NCI-H526 (cell line): ENCODE results near the gene TMEM256.
A peak's percentile ranks its signal among the peaks of the same experiment; 100 is the strongest.

ENCODE experiments used
- DNase-seq, 2 experiments: peaks; one replicate each; lab custom pipeline; 2025; lab: John Stamatoyannopoulos, UW

The TMEM256 gene

GRCh38 chr17:7407485-7408251, 3.8 kb upstream of the TMEM256 start, which contains the start of gene NLGN2:
Gene NLGN2, plus strand, starts transcription at chr17:7407845. Its CDS starts 411 bp downstream, at chr17:7408256.
- DNase-seq: no peak

GRCh38 chr17:7407082-7407481, 3.2 kb upstream of the TMEM256 start:
- no peak for DNase-seq

DNA sequence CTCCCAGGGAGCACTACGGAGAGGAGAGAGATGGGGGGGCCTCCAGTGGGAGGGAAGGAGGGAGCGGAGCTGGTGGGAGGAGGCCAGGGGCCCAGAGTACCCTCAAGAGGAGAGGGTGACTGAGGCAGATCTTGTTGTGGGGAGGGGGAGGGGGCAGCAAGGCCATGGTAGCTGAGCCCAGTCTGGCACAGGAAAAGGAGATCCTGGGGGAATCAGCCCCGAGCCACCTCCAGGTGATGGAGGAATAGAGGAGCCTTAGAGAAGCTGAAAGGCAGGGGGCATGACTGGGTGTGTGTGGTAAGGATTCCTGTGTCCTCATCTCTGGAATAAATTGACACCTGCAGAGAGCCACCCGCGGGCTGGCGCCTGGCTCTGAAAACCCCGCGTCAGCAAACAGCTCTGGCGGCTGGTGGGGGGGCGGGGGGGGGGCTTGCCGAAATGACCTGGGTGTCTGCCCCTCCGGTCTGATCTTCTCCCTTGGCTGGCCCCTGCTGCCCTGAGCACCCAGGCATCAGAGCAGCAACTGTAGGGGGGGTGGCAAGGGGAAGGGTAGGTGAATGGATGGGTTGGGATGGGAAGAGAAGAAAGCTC, 2.4 kb upstream of the TMEM256 start:
- DNase-seq: no peak

DNA sequence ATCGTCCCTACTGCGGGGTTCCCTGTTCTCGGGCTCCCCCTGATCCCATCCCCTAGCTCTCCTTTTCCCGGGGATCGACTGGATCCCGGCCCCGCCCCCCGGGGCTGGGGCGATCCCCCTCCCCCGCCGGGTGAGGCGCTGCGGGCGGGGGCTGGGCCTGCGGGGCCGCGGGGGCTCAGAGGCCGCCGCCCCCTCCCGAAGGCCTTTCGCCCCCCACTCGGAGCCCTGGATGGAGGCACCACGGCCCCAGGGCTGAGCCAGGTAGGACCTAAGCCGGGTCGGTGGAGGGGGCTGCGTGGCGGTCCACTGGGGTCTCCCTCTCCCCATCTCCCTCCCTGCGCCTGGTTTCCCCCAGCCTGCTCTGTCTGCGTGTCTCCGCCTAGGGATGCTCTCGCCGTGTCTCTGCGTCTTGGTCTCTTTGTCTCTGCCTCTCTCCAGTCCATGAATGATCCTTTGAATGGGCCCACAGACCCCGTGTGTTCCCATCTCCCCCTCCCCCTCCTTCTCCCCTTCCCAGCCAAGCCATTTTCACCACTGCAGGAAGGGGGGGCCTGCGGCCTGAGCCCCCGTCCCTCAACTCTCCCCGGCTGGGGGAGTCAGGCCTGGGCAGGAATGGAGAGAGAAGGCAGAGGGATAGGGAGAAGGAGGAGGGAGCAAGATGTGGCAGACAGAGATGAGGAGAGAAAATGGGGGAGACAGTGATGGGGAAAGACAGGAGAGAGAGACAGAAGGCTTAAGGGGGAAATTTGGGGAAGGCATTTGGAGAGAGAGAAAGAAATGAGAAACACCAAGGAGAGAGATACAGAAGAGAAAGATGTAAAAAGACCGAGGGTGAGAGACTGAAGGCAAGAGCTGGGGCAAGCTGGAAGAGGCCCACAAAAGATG, 1.7 kb upstream of the TMEM256 start:
- DNase-seq: no peak

- DNase-seq: peak in 1 of 2 experiments; percentile 50
Measured at GRCh38 chr17:7404737-7405349, 946 bp upstream of the TMEM256 start.

GRCh38 chr17:7403727-7403976, 245 bp downstream of the TMEM256 start:
- peak in 1 of 2 experiments; percentile 45 for DNase-seq

GRCh38 chr17:7403043-7403726, 712 bp downstream of the TMEM256 start:
- peak in 1 of 2 experiments; percentile 46 for DNase-seq

GRCh38 chr17:7398612-7399011, 5.3 kb downstream of the TMEM256 start:
- no peak for DNase-seq

GRCh38 chr17:7396147-7396546, 7.8 kb downstream of the TMEM256 start:
- no peak for DNase-seq

- peak; percentile 65 to 82 for DNase-seq
Measured at GRCh38 chr17:7394452-7395191, 9.3 kb downstream of the TMEM256 start, which contains the start of gene PLSCR3. Gene PLSCR3, minus strand, starts transcription at chr17:7394525. Its CDS starts 415 bp downstream, at chr17:7394110.

GRCh38 chr17:7393613-7394451, 10.1 kb downstream of the TMEM256 start:
- peak in 1 of 2 experiments; percentile 77 for DNase-seq

DNA sequence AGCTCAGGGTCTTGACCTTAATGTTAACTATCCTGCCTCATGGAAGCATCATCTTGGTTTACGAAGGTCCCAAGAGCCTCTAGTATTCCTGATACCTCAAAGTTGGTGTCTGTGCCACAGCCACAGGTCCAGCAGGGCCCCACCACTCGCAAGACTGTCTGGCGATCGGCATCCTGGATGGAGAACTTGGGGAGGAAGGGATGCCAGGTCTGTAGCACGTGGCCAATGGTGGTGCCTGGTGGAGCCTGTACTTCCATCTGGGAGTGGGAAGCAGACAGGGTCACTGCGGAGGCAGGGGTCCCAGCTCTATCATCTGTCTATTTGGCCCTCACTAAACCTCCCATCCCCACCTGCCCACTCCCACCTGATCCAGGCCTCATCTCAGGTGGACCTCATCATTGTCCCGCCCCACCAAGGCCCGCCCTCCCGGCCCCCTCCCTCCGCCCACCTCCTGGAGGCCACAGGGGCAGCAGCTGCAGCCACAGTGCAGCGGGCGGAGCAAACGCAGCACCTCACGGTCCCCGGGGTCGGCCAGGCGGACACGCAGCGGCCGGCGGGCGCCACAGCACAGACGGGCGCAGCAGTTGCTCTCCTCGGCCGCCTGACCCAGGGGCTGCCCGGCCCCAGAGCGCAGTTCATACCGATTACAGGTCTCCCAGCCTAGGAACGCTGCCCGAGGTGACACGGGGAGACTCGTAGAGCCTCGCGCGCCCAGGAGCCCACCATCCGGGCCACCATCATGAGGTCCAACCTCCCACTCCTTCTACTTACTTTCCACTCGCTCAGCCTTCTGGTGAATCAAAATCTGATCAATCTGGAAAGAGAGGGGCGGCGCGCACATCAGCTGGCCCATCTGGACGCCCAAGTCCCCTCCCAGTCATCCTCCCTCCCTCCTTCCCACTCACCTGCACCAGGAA, 10.9 kb downstream of the TMEM256 start:
- peak in 1 of 2 experiments; percentile 32 for DNase-seq

DNA sequence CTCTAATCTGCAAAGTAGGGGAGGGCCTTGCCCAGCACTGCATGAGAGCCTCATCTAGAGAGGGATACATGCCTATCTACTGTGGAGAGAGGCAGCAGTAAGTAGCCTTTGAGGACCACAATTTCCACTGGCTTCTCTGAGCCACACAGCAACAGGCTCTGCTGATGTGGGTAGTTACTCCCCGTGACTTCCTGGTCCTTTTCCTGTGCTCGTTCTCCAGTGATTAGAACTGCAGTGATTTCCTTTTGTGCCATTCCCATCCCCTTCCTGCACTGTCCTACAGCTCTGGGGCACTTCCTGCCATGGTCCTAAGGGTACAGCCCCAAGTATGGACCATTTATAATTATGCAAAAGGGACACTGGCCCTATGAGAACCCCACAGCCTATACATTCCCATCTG, 12.6 kb downstream of the TMEM256 start:
- no peak for DNase-seq

DNA sequence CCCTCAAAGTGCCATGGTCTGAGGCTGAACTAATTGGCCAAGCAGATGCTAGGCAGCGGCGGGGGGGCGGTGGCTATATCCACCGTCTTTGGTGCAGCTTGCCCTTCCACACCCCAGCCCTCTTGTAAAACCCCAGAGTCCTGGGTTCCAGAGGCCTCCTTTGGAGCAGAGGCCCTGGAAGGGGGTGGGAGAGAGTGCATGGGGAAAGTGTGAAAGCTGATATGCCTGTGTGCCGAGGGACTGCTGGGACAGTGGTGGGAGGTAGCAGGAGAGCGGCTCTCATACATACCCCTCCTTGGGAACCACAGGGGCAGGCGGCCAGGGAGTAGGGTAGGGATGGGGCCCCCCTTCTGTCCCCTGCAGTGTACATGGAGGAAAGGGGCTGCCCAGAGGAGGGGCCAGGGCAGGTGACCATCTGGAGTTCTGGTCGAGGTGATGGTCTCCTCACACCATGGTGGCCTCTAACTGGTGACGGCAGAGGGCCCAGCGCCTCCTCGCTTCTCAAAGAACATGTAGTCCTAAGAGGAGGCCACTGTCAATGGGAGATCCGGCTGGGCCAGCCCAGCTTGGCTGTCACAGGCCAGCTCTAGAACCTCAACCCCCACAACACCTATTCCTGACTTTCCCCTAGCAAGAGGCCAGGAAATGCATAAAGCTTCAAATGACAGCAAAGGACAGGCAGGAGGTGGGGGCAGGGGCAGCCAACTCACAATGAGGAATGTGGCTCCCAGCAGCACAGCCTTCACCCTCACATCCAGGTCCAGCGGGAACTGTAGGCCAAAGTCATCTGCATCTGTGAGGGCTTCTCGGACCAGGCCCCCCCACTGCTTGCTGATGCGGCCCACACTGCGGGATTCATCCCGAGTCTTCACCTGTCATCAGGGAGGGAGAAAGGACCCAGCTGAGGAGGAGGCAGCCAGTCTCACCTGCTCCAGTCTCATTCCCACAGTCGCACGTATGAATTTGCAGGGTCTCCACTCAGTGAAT, 13.7 kb downstream of the TMEM256 start:
- no peak for DNase-seq

DNA sequence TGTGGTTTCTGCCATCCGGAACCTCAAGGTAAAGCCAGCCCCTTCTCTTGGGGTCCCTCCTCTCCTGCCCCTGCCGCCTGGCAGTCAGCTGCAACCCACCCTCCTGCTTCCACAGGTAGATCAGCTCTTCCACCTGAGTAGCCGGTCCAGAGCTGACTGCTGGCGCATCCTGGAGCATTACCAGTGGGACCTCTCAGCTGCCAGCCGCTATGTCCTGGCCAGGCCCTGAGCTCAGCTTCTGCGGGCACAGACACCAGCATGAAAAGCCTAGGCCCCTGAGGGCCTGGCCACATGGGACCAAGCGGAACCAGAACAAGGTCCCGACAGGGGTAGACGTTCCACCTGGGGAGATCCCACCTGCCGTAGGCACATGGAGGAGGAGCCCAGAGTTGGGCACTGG, 15.0 kb downstream of the TMEM256 start:
- no peak for DNase-seq

DNA sequence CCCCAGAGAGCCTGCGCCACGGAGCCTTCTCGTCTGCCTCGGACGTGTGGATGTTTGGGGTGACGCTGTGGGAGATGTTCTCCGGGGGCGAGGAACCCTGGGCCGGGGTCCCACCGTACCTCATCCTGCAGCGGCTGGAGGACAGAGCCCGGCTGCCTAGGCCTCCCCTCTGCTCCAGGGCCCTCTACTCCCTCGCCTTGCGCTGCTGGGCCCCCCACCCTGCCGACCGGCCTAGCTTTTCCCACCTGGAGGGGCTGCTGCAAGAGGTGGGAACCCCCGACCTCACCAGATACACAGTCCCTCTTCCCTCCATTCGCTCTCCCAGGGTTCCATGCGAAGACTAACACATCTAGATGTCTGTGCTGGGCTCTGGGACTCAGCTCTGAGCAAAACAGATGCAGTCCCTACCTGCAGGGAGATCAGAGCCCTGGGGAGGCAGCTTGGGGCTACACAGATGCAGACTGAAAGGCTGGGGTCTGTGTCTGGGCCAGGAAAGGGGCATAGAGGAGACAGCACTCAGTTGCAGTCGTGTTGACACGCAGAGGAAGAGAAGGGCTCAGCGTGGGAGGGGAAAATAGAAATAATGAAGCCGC, 19.3 kb downstream of the TMEM256 start:
- no peak for DNase-seq
